ENCODE results near the gene TEX53. TPM values are rescaled to one million over a fixed set of nuclear protein-coding genes. Genes with fewer than 3 reads are reported as not detected.

TEX53 gene
- total RNA-seq, 2 donors from 2014 or later = not detected

DNA sequence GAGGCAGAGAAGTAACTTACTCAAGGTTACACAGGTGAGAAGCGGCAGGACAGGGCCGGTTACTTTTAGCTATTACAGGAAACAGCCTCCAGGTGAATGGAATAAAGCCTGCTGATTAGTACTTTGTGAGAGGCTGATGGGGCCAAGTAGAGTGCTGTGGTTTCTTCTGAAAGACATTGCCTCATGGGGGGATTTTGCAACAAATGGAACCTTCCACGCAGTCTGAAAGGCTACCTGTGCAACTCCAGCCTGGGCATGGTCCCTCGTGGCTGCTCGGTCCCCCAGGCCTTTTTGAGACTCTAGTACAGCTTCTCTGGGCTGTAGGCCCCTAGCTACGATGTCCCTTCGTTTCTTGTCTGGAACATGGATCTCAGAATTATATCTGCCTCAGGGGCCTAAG, 44.5 kb downstream of the TEX53 start:
- no peak overlapping the region for H3K4me3 ChIP-seq
- H3K27ac ChIP-seq = no peak overlapping the region
- H3K36me3 ChIP-seq = peaks cover under 1% of the 10 kb centered on the region
- TF ChIP-seq, protein P1, sequence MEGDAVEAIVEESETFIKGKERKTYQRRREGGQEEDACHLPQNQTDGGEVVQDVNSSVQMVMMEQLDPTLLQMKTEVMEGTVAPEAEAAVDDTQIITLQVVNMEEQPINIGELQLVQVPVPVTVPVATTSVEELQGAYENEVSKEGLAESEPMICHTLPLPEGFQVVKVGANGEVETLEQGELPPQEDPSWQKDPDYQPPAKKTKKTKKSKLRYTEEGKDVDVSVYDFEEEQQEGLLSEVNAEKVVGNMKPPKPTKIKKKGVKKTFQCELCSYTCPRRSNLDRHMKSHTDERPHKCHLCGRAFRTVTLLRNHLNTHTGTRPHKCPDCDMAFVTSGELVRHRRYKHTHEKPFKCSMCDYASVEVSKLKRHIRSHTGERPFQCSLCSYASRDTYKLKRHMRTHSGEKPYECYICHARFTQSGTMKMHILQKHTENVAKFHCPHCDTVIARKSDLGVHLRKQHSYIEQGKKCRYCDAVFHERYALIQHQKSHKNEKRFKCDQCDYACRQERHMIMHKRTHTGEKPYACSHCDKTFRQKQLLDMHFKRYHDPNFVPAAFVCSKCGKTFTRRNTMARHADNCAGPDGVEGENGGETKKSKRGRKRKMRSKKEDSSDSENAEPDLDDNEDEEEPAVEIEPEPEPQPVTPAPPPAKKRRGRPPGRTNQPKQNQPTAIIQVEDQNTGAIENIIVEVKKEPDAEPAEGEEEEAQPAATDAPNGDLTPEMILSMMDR (IDR thresholded peaks at IDR 0.05) = no peak
- DNase-seq (ENCODE audit: low spot score) = no peak
- no peaks in the 10 kb centered on the region for H3K27me3 ChIP-seq (replicated peaks; ENCODE audit: insufficient read depth)
- peaks cover 16 to 29% of the 10 kb centered on the region in 2 donors for H3K4me1 ChIP-seq (ENCODE audit: control insufficient read depth in 1 of 2, low read depth in 2 of 2)
- no peaks in the 10 kb centered on the region for H3K9me3 ChIP-seq
- ATAC-seq (ENCODE audit: insufficient number of reproducible peaks, low FRiP score, low read depth) = no peak

DNA sequence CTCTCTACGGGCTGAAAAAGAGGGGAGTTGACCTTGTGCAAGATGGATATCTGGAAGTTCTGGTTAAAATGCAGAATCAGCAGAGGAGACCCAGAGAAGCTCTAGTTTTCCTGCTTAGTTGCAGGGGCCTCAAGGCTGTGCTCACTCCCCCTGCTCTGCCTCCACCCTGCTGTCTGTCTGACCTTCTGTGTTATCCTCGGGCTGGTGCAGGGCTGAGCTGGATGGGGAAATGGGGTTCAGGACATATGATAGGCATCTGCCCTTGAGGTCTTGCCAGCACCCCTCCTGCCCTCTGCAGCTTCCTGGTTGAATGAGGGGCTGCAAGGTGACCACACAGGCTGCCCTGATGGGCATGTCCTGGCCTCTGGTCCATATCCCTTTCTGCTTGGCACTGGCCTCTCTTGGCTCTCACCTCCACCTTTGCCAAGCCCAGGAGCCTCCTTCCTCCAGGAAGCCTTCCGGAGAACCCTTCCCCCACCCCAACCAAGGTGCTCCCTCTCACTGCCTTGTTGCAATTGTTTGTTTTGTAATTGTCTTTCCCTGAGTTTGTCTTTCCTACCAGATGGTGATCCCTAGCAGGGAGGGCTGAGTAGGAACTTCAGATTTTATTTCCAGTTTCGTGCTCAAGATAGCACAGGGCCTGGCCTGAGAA, 45.2 kb downstream of the TEX53 start:
- ATAC-seq (ENCODE audit: insufficient number of reproducible peaks, low FRiP score, low read depth) = no peak
- Histone ChIP-seq H3K27me3 (replicated peaks; ENCODE audit: insufficient read depth) (no peaks in the 10 kb centered on the region), H3K9me3 (no peaks in the 10 kb centered on the region), H3K36me3 (no peaks in the 10 kb centered on the region), H3K4me3 (peak overlapping the region; percentile 88), H3K27ac (peak overlapping the region; percentile 88 to 94), H3K4me1 (ENCODE audit: control insufficient read depth in 1 of 2, low read depth in 2 of 2) (peaks cover 9 to 27% of the 10 kb centered on the region in 2 donors)
- no peak for DNase-seq (ENCODE audit: low spot score)
- TF ChIP-seq, protein P1 (IDR thresholded peaks at IDR 0.05) = no peak

DNA sequence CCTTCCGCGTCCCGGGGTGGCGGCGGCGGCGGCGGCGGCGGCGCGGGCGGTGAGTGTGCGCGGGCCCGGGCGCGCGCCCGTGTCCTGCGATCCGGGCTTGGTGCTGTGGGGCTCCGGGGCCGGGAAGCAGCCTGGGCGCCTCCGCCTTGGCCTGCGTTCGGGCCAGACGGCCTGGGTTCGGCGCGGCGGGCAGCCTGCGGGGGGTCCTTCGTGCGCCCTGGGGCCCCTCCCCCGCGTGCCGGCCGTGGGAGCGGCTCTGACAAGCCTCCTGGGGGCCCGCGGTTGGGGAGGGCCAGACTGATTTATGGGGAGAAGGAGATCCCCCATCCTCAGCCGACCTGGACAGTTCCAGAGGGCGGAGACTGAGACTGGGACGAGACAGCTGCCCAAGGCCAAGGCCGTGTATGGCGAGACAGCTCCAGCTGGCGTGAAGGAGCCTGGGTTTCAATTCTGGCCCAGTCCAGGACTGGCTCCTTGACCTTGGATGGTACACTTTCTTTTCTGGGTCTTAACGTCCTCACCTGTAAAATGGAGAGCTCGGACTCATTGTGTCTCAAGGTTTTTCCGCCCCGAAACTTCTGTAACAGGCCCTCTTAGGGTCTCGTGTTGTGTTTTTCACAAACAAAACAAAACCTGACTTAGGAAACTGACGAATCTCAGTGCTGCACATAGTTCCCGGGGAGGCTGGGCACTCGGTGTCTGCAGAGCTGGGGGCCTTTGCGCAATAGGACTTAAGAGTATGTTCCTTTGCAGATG, 45.9 kb downstream of the TEX53 start:
- Histone ChIP-seq H3K27ac (peak overlapping the region; percentile 88 to 94), H3K36me3 (no peaks in the 10 kb centered on the region), H3K4me1 (ENCODE audit: control insufficient read depth in 1 of 2, low read depth in 2 of 2) (peaks cover 2 to 24% of the 10 kb centered on the region in 2 donors), H3K27me3 (replicated peaks; ENCODE audit: insufficient read depth) (no peaks in the 10 kb centered on the region), H3K4me3 (peak overlapping the region; percentile 88), H3K9me3 (no peaks in the 10 kb centered on the region)
- DNase-seq (ENCODE audit: low spot score) (no peak), ATAC-seq (ENCODE audit: insufficient number of reproducible peaks, low FRiP score, low read depth) (peak; percentile 47)
- TF ChIP-seq, protein P1 (IDR thresholded peaks at IDR 0.05) = no peak

DNA sequence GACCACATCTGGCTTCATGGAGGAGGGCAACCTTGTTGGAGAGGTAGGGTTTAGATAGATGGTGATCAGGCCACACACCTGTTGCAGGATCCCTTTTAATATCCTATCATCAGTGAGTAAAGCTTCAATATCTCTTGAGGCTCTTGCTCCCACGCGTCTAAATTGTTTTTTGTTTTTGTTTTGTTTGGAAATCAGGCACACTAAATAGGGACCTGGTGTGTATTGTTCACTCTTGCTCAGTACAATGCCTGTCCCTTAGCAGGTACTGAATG, 49.1 kb downstream of the TEX53 start:
- no peaks in the 10 kb centered on the region for H3K9me3 ChIP-seq
- no peak overlapping the region for H3K27ac ChIP-seq
- TF ChIP-seq, protein P1 (IDR thresholded peaks at IDR 0.05) = no peak
- DNase-seq (ENCODE audit: low spot score) = no peak
- H3K27me3 ChIP-seq (replicated peaks; ENCODE audit: insufficient read depth) = no peaks in the 10 kb centered on the region
- no peak overlapping the region for H3K4me3 ChIP-seq
- no peaks in the 10 kb centered on the region for H3K36me3 ChIP-seq
- no peak for ATAC-seq (ENCODE audit: insufficient number of reproducible peaks, low FRiP score, low read depth)
- H3K4me1 ChIP-seq (ENCODE audit: control insufficient read depth in 1 of 2, low read depth in 2 of 2) = peaks cover 2 to 14% of the 10 kb centered on the region in 2 donors

DNA sequence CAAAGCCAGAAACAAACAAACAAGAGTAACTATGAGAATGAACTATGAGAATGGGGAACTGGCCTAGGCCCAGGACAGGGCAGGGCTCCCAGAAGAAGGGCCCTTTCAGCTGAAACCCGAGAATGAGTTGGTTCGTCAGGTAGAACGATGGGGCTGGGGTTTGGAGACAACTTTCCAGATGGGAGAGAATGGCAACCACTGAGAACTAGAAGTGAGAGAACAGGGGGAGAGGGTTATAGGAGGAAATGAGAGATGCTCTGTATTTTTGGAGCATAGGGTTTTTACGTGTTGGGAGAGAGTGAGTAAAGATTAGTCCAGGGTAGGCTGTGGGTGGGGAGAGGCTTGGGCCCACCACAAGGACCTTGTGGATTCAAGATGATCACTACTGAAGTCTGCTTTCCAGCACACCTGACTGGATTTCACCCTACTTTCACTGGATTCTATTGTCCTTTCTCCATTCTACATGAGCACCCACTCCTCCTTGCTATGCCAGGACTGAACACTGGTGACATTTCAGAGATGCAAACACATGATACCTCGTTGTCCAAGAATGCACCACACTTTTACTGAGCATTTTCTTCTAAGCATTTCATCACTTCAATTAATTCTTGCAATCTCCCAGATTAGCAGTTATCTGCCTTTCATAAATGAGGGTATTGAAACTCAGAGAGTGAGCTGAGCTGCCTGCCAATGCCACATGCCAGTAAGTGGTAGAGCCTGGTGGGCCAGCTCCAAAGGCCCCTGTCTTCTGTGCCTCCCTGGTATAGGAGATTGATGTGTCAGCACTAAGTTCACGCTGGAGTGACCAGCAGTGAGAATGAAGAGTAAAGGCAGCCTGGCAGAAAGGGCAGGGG, 49.7 kb downstream of the TEX53 start:
- H3K27me3 ChIP-seq (replicated peaks; ENCODE audit: insufficient read depth) = no peaks in the 10 kb centered on the region
- no peak for ATAC-seq (ENCODE audit: insufficient number of reproducible peaks, low FRiP score, low read depth)
- no peak for DNase-seq (ENCODE audit: low spot score)
- H3K4me1 ChIP-seq (ENCODE audit: control insufficient read depth in 1 of 2, low read depth in 2 of 2) = peaks cover 2 to 9% of the 10 kb centered on the region in 2 donors
- no peak overlapping the region for H3K4me3 ChIP-seq
- H3K36me3 ChIP-seq = no peaks in the 10 kb centered on the region
- H3K9me3 ChIP-seq = no peaks in the 10 kb centered on the region
- H3K27ac ChIP-seq = no peak overlapping the region
- TF ChIP-seq, protein P1 (IDR thresholded peaks at IDR 0.05) = no peak

Measured in thoracic aorta (tissue), 2 donors.